GM21723 (cell line): ENCODE measurements around the gene SIMC1.

Source experiments
- ATAC-seq: cut with Tn5 transposase; IDR thresholded peaks from one replicate; pipeline ENCODE4 v1.9.1; 2021; ENCODE audit warnings: mild to moderate bottlenecking, moderate library complexity; ENCODE audit not compliant: unreplicated experiment

The SIMC1 gene

GRCh38 chr5:176361437-176362232, 123.4 kb downstream of the SIMC1 start, which contains the start of gene KIAA1191:
TSS of gene KIAA1191 (minus strand) at chr5:176361764. CDS start at chr5:176359508, 2,256 bp downstream.
- peak; percentile 89 for ATAC-seq

GRCh38 chr5:176362233-176362490, 123.9 kb downstream of the SIMC1 start:
- peak; percentile 10 for ATAC-seq

GRCh38 chr5:176364765-176365350, 126.6 kb downstream of the SIMC1 start:
- no peak for ATAC-seq

- peak; percentile 34 for ATAC-seq
Measured at GRCh38 chr5:176365351-176366231, 127.4 kb downstream of the SIMC1 start, which contains the start of gene ARL10. TSS of gene ARL10 (plus strand) at chr5:176365487. CDS start at chr5:176365564, 77 bp downstream.

GRCh38 chr5:176366232-176366894, 128.1 kb downstream of the SIMC1 start:
- no peak for ATAC-seq

GRCh38 chr5:176368726-176369125, 130.5 kb downstream of the SIMC1 start:
- ATAC-seq = no peak

- ATAC-seq = no peak
Measured at GRCh38 chr5:176369934-176370711, 131.9 kb downstream of the SIMC1 start.

GRCh38 chr5:176371621-176372539, 133.7 kb downstream of the SIMC1 start:
- no peak for ATAC-seq

- no peak for ATAC-seq
Measured at GRCh38 chr5:176373100-176373818, 135.0 kb downstream of the SIMC1 start.

- peak; percentile 57 for ATAC-seq
Measured at GRCh38 chr5:176379881-176380280, 141.7 kb downstream of the SIMC1 start.

GRCh38 chr5:176381423-176381822, 143.2 kb downstream of the SIMC1 start:
- no peak for ATAC-seq

- ATAC-seq = no peak
Measured at GRCh38 chr5:176381979-176382378, 143.8 kb downstream of the SIMC1 start.

GRCh38 chr5:176382721-176383120, 144.5 kb downstream of the SIMC1 start:
- no peak for ATAC-seq

GRCh38 chr5:176383248-176383905, 145.2 kb downstream of the SIMC1 start:
- no peak for ATAC-seq

- ATAC-seq = no peak
Measured at GRCh38 chr5:176383961-176384360, 145.7 kb downstream of the SIMC1 start.

- ATAC-seq = no peak
Measured at GRCh38 chr5:176384366-176384930, 146.2 kb downstream of the SIMC1 start.

GRCh38 chr5:176384991-176385390, 146.8 kb downstream of the SIMC1 start:
- ATAC-seq = no peak

GRCh38 chr5:176386491-176386890, 148.3 kb downstream of the SIMC1 start:
- ATAC-seq = no peak
